DMS 273 (cell line): ENCODE measurements around the gene ATN1.
"Not testable (repeated sequence)": the region's sequence is repeated elsewhere in the genome, so short reads cannot be mapped to it uniquely, and the experiment has no call there.

Source experiments
- DNase-seq: peaks from one replicate; lab custom pipeline; 2025; ENCODE audit not compliant: unreplicated experiment; lab: John Stamatoyannopoulos, UW

The ATN1 gene, protein sequence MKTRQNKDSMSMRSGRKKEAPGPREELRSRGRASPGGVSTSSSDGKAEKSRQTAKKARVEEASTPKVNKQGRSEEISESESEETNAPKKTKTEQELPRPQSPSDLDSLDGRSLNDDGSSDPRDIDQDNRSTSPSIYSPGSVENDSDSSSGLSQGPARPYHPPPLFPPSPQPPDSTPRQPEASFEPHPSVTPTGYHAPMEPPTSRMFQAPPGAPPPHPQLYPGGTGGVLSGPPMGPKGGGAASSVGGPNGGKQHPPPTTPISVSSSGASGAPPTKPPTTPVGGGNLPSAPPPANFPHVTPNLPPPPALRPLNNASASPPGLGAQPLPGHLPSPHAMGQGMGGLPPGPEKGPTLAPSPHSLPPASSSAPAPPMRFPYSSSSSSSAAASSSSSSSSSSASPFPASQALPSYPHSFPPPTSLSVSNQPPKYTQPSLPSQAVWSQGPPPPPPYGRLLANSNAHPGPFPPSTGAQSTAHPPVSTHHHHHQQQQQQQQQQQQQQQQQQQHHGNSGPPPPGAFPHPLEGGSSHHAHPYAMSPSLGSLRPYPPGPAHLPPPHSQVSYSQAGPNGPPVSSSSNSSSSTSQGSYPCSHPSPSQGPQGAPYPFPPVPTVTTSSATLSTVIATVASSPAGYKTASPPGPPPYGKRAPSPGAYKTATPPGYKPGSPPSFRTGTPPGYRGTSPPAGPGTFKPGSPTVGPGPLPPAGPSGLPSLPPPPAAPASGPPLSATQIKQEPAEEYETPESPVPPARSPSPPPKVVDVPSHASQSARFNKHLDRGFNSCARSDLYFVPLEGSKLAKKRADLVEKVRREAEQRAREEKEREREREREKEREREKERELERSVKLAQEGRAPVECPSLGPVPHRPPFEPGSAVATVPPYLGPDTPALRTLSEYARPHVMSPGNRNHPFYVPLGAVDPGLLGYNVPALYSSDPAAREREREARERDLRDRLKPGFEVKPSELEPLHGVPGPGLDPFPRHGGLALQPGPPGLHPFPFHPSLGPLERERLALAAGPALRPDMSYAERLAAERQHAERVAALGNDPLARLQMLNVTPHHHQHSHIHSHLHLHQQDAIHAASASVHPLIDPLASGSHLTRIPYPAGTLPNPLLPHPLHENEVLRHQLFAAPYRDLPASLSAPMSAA (N-terminal part only)

GRCh38 chr12:6927379-6928021 lies at the start of gene ATN1:
Gene ATN1 (plus strand): TSS chr12:6927959. CDS start chr12:6934002, 6,043 bp downstream.
- peak; percentile 70 for DNase-seq

GRCh38 chr12:6879824-6880223 lies 47.9 kb upstream of the ATN1 start:
- not testable (repeated sequence) for DNase-seq

- DNase-seq = no peak
Observed at GRCh38 chr12:6883252-6883651, 44.5 kb upstream of the ATN1 start.

GRCh38 chr12:6883683-6884082 lies 44.1 kb upstream of the ATN1 start:
- DNase-seq = no peak

DNA sequence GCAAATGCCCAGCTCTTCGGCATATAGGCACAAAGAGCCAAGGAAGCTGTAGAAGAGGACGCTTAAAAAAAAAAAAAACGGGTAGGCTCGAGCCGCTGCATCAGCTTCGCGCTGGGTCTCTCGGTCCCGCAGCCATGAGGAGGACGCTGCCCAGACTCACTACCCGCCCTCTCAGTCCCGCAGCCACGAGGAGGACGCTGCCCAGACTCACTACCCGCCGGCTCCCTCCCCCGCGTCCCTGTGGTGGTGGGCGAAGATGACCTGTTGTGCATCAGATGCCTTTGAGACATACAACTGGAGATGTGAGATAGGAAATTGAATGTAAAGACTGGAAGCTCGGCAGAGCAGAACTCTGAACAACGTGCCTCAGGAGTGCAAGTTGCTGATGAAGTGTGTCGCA lies 43.2 kb upstream of the ATN1 start:
- no peak for DNase-seq

DNA sequence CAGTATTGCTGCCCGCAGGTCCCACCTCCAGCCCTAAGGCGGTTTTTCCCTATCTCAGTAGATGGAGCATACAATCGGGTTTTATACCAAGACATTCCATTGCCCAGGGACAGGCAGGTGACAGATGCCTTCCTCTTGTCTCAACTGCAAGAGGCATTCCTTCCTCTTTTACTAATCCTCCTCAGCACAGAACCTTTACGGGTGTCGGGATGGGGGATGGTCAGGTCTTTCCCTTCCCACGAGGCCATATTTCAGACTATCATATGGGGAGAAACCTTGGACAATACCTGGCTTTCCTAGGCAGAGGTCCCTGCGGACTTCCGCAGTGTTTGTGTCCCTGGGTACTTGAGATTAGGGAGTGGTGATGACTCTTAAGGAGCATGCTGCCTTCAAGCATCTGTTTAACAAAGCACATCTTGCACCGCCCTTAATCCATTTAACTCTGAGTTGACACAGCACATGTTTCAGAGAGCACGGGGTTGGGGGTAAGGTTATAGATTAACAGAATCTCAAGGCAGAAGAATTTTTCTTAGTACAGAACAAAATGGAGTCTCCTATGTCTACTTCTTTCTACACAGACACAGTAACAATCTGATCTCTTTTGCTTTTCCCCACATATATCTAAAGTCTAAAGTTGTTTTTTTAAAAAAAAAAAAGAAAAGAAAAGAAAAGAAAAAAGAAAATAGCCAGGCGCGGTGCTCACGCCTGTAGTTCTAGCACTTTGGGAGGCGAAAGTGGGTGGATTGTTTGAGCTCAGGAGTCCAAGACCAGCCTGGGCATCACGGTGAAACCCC lies 41.4 kb upstream of the ATN1 start:
- DNase-seq = not testable (repeated sequence)

DNA sequence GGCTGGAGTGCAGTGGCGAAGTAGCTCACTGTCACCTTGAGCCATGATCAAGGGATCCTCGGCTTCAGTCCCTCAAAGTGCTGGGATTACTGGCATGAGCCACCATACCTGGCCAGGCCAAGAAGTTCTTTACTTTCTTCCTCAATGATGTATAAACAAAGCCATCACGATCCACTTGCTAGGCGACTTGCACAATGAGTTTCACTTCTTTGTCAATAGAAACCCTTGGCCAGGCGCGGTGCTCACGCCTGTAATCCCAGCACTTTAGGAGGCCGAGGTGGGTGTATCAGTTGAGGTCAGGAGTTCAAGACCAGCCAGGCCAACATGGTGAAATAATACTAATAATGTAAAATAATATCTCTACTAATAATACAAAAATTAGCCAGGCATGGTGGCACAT lies 40.3 kb upstream of the ATN1 start:
- DNase-seq = no peak

- no peak for DNase-seq
Observed at GRCh38 chr12:6888360-6888759, 39.4 kb upstream of the ATN1 start.

DNA sequence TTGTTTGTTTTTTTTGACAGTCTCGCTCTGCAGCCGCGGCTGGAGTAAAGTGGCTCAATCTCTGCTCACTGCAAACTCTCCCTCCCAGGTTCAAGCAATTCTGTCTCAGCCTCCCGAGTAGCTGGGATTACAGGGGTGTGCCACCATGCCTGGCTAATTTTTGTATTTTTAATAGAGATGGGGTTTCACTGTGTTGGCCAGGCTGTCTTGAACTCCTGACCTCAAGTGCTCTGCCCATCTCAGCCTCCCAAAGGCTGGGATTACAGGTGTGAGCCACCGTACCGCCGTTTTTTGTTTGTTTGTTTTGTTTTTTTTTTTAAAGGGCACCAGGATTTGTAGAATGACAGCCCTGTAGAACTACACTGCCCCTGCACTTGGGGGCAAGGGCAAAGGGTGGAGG lies 39.0 kb upstream of the ATN1 start:
- DNase-seq = not testable (repeated sequence)

DNA sequence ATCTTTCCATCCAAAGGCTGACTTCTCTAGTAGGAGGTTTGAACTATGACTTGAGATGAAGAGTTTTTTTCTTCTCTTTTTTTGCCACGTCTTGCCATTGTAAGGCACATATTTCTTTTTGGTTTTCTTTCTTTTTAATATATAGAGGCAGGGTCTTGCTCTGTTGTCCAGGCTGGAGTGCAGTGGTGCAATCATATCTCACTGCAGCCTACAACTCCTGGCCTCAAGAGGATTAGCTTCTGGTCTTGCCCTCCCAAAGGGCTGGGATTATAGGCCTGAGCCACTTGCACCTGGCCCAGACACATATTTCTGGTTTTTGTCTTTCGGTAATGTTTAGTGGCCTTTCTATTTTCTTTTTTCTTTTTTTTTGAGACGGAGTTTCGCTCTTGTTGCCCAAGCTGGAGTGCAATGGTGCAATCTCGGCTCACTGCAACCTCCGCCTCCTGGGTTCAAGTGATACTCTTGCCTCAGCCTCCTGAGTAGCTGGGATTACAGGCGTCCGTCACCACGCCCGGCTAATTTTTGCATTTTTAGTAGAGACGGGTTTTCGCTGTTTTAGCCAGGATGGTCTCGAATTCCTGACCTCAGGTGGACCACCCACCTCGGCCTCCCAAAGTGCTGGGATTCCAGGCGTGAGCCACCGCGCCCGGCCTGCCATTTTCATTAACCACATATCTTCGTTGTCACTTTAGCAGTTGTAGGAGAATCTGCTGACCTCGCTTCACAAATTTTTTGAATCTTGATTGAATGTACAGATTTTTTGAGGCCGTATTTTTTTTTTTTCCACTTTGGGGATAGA lies 37.8 kb upstream of the ATN1 start:
- DNase-seq = not testable (repeated sequence)

DNA sequence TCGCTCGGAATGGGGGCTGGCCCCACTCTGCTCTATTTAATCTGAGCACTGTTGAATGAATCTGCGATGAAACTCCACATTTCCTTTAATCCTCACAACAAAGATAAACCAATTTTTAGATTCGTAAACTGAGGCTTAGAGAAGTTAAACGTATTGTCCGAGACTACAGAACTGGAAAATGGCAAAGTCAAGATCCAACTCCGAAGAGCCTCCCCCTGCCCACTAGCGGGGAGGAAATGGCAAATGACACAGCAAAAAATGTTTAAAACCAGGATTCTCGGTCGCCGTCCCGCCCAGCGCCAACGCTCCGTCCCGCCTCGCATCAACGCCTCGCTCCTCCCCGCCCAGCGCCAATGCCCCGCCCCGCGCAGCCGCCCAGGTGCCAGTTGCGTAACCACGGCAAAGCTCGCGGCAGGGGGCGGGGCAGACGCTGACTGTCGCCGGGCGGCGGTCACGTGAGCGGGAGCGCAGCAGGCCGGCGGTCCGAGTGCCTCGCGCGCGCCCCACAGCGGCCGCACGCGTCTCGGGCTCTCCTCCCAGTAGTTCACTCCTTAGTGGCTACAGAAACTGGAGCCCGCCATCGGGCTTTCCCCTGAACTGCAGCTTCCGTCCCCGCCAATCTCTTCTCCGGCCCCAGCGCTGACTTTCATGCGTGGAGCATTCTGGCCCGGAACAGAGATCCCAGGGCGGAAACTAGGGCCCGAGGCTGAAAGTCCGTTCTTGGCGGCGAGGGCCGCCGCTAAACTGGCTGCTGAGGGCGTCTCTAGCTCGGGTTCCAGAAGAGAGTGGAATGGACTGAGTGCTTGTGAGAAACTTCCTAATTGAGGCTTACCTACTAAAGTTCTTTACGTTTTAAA lies 36.7 kb upstream of the ATN1 start:
- peak; percentile 97 for DNase-seq

DNA sequence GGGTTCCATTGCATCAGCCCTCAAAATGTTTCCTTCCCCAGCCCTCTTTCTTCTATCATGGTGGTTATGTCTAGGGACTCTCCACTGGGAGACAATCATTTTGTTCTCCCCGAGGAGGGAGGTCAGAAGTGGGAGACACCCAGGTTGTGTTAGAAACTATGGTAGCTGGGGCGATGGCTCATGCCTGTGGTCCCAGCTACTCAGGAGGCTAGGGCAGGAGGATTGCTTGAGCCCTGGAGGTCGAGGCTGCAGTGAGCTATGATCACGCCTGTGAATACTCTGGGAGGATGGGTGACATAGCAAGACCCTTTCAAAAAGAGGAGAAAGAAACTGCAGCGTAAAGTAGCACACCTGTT lies 36.1 kb upstream of the ATN1 start:
- no peak for DNase-seq

- not testable (repeated sequence) for DNase-seq
Observed at GRCh38 chr12:6892683-6893082, 35.1 kb upstream of the ATN1 start.

GRCh38 chr12:6894321-6894720 lies 33.4 kb upstream of the ATN1 start:
- no peak for DNase-seq

GRCh38 chr12:6896846-6897435 lies 30.8 kb upstream of the ATN1 start:
- DNase-seq = peak; percentile 67

GRCh38 chr12:6899427-6899826 lies 28.3 kb upstream of the ATN1 start:
- DNase-seq = no peak

DNA sequence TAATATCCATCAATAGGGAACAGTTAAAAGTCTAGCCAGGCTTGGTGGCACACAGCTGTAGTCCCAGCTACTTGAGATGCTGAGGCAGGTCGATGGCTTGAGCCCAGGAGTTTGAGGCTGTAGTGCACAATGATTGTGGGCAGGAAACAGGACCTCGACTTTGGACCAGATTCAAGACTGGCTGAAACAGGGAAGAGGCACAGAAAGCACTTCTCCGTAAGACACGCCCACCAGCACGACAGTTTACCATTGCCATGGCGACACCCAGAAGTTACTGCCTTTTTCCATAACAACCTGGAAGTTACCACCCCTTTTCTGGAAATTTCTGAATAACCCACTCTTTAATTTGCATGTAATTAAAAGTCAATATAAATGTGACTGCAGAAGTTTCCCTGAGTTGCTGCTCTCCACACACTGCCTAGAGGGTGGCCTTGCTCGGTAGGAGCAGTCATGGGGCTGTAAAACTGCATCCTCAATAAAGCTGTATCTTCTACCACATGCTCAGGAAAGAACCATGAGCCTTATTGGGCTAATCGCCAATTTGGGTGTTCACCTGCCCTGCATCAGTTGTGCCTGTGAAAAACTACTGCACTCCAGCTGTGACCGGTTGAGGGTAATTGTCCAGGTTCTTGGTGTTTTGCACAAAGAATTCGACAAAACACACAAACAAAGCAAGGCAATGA lies 27.8 kb upstream of the ATN1 start:
- peak; percentile 21 for DNase-seq

DNA sequence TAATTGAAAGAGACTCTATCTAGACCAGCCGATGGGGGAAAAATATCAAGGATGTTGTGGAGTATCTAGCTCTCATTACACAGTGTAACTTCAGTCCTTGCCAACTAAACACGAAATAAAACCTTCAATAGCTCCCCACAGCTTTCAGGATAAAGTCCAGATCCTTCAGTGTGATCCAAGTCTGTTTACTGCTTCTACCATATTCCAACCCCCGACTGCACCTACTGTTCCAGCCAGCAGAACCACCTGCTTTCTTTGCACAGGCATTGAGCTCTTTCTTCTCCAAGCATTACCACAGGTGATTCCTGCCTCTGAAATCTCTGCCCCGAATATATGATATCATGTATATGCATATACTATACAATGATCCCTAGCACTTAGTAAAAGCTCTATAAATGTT lies 25.3 kb upstream of the ATN1 start:
- no peak for DNase-seq
